ENCODE results near the gene AGT.

- TF ChIP-seq CTCF (IDR thresholded peaks at IDR 0.05 in 4 of 5, conservative IDR thresholded peaks at IDR 0.05 in 1 of 5) (no peak), POLR2A (IDR thresholded peaks at IDR 0.05) (no peak)
Observed at GRCh38 chr1:230682882-230683610, 30.9 kb downstream of the AGT start.

All from gastrocnemius medialis (tissue), 4 donors.